H9 (cell line): Measurements from ENCODE around the gene NEK6. TPM values are rescaled to one million over a fixed set of nuclear protein-coding genes. Genes with fewer than 3 reads are reported as not detected.

Experiments
- DNase-seq: peaks from one replicate; pipeline ENCODE4 v3.0.0-alpha.2; 2017
- H2AFZ ChIP-seq: one replicate; pipeline ENCODE4 v1.6.1; 2013; ENCODE audit warnings: mild to moderate bottlenecking, low read length, control low read depth, moderate library complexity
- H2AK5ac ChIP-seq: 2 replicates; pipeline ENCODE4 v1.6.1; 2013; ENCODE audit warnings: low read length, control low read depth, mixed read lengths; ENCODE audit not compliant: insufficient read length
- H2BK120ac ChIP-seq: one replicate; pipeline ENCODE4 v1.6.1; 2013; ENCODE audit warnings: low read depth, mild to moderate bottlenecking, low read length, control low read depth, inconsistent platforms; ENCODE audit not compliant: poor library complexity, severe bottlenecking
- H2BK12ac ChIP-seq: 2 replicates; pipeline ENCODE4 v1.6.1; 2013; ENCODE audit warnings: low read length, control low read depth, mixed read lengths, low read depth; ENCODE audit not compliant: insufficient read length
- H2BK15ac ChIP-seq: 2 replicates; pipeline ENCODE4 v1.6.1; 2013; ENCODE audit warnings: low read depth, low read length, control low read depth
- H2BK20ac ChIP-seq: one replicate; pipeline ENCODE4 v1.6.1; 2013; ENCODE audit warnings: low read depth, mild to moderate bottlenecking, low read length, control low read depth, inconsistent platforms; ENCODE audit not compliant: poor library complexity, severe bottlenecking
- H2BK5ac ChIP-seq: 2 replicates; pipeline ENCODE4 v1.6.1; 2013; ENCODE audit warnings: low read length, control low read depth, mixed read lengths; ENCODE audit not compliant: insufficient read length
- H3K14ac ChIP-seq: 2 replicates; pipeline ENCODE4 v1.6.1; 2013; ENCODE audit warnings: low read length, control low read depth; ENCODE audit not compliant: insufficient read depth
- H3K18ac ChIP-seq: 2 replicates; pipeline ENCODE4 v1.6.1; 2013; ENCODE audit warnings: low read depth, mild to moderate bottlenecking, mixed read lengths, low read length, control low read depth; ENCODE audit not compliant: insufficient read length
- H3K23ac ChIP-seq: 2 replicates; pipeline ENCODE4 v1.6.1; 2013; ENCODE audit warnings: low read length, control low read depth, mixed read lengths, low read depth; ENCODE audit not compliant: insufficient read length
- H3K23me2 ChIP-seq: 2 replicates; pipeline ENCODE4 v1.6.1; 2013; ENCODE audit warnings: low read depth, mild to moderate bottlenecking, mixed read lengths, low read length, control low read depth; ENCODE audit not compliant: insufficient read length, poor library complexity, severe bottlenecking
- H3K27ac ChIP-seq: 2 replicates; pipeline ENCODE4 v1.5.1; 2013; ENCODE audit warnings: low read length, control low read depth, mixed read lengths, low read depth; ENCODE audit not compliant: insufficient read length
- H3K27me3 ChIP-seq: 2 replicates; pipeline ENCODE4 v1.6.1; 2013; ENCODE audit warnings: low read length, control low read depth, inconsistent platforms; ENCODE audit not compliant: insufficient read depth
- H3K4ac ChIP-seq: 2 replicates; pipeline ENCODE4 v1.6.1; 2013; ENCODE audit warnings: low read depth, mild to moderate bottlenecking, control low read depth, inconsistent platforms, low read length, moderate library complexity
- H3K4me1 ChIP-seq: 2 replicates; pipeline ENCODE4 v1.6.1; 2013; ENCODE audit warnings: low read length, control low read depth, inconsistent platforms; ENCODE audit not compliant: insufficient read depth
- H3K4me2 ChIP-seq: 2 replicates; pipeline ENCODE4 v1.6.1; 2013; ENCODE audit warnings: low read length, control low read depth, mixed read lengths; ENCODE audit not compliant: insufficient read length, insufficient read depth
- H3K56ac ChIP-seq: 2 replicates; pipeline ENCODE4 v1.6.1; 2013; ENCODE audit warnings: low read depth, mild to moderate bottlenecking, mixed read lengths, low read length, control low read depth; ENCODE audit not compliant: insufficient read length
- H3K79me1 ChIP-seq: 2 replicates; pipeline ENCODE4 v1.6.1; 2013; ENCODE audit warnings: low read depth, mild to moderate bottlenecking, moderate library complexity, low read length, control low read depth, inconsistent platforms; ENCODE audit not compliant: insufficient read depth, poor library complexity, severe bottlenecking
- H3K79me2 ChIP-seq: 2 replicates; pipeline ENCODE4 v1.6.1; 2013; ENCODE audit warnings: low read length, control low read depth, inconsistent platforms; ENCODE audit not compliant: insufficient read depth
- H3K9ac ChIP-seq: 2 replicates; pipeline ENCODE4 v1.6.1; 2013; ENCODE audit warnings: low read length, control low read depth, mixed read lengths; ENCODE audit not compliant: insufficient read length; ENCODE audit errors: extremely low read depth
- H3K9me3 ChIP-seq: one replicate; pipeline ENCODE4 v1.6.1; 2013; ENCODE audit warnings: low read depth, low read length, inconsistent platforms; ENCODE audit not compliant: control insufficient read depth
- H3T11ph ChIP-seq: one replicate; pipeline ENCODE4 v1.6.1; 2013; ENCODE audit warnings: mild to moderate bottlenecking, low read length, control low read depth, inconsistent platforms
- H4K20me1 ChIP-seq: one replicate; pipeline ENCODE4 v1.6.1; 2013; ENCODE audit not compliant: control insufficient read depth, insufficient read length, insufficient read depth
- H4K5ac ChIP-seq: 2 replicates; pipeline ENCODE4 v1.6.1; 2013; ENCODE audit warnings: low read depth, mild to moderate bottlenecking, mixed read lengths, low read length, control low read depth; ENCODE audit not compliant: insufficient read length
- H4K8ac ChIP-seq: replicated peaks from 2 replicates; pipeline ENCODE4 v1.6.1; 2013; ENCODE audit warnings: low read length, control low read depth, mixed read lengths, low read depth; ENCODE audit not compliant: insufficient read length
- H4K91ac ChIP-seq: 2 replicates; pipeline ENCODE4 v1.6.1; 2013; ENCODE audit warnings: low read depth, mild to moderate bottlenecking, moderate library complexity, mixed read lengths, low read length, control low read depth; ENCODE audit not compliant: insufficient read length
- H3K27ac Mint-ChIP-seq, 3 experiments: 2 replicates in 2 of 3; 3 replicates in 1 of 3; pipeline ENCODE4 v1.8.0; 2020 to 2021; ENCODE audit warnings: mixed read lengths in 3 of 3, mild to moderate bottlenecking in 1 of 3, moderate library complexity in 1 of 3
- H3K27me3 Mint-ChIP-seq: 2 replicates; pipeline ENCODE4 v1.8.0; 2021; ENCODE audit warnings: low read depth, mild to moderate bottlenecking, moderate library complexity, mixed read lengths
- H3K36me3 Mint-ChIP-seq, 3 experiments: 2 replicates in 2 of 3; 3 replicates in 1 of 3; pipeline ENCODE4 v1.8.0; 2020 to 2021; ENCODE audit warnings: low read depth in 3 of 3, mixed read lengths in 3 of 3; ENCODE audit not compliant: insufficient read depth in 1 of 3
- H3K4me1 Mint-ChIP-seq, 2 experiments: 2 replicates each; pipeline ENCODE4 v1.8.0; 2020; ENCODE audit warnings: mixed read lengths in 2 of 2
- H3K4me3 Mint-ChIP-seq, 2 experiments: 2 replicates in 1 of 2; 3 replicates in 1 of 2; pipeline ENCODE4 v1.8.0; 2020 to 2021; ENCODE audit warnings: mild to moderate bottlenecking in 2 of 2, mixed read lengths in 2 of 2, moderate library complexity in 1 of 2
- H3K9me3 Mint-ChIP-seq, 2 experiments: 2 replicates in 1 of 2; 3 replicates in 1 of 2; pipeline ENCODE4 v1.8.0; 2020; ENCODE audit warnings: mild to moderate bottlenecking in 2 of 2, mixed read lengths in 2 of 2, moderate library complexity in 1 of 2
- CTCF ChIP-seq: fragments of 200-600 bp; sonication (generic); conservative IDR thresholded peaks from 3 replicates; pipeline ENCODE4 v1.8.0; 2021; ENCODE audit warnings: antibody characterized with exemption, mild to moderate bottlenecking
- WGBS: extraction: QIAGEN DNeasy Blood & Tissue Kit; methylation state at CpG from one replicate; pipeline ENCODE4 v1.1.7; 2013; ENCODE audit warnings: missing lambda C conversion rate, low lambda C conversion rate, mixed read lengths; ENCODE audit not compliant: insufficient read length; ENCODE audit errors: extremely low coverage; 5-methylcytosine and 5-hydroxymethylcytosine counted together
- total RNA-seq: library from RNA; stranded (reverse); gene quantifications from 2 replicates; pipeline ENCODE4 v1.2.1, GENCODE V29; 2021

The NEK6 gene
- total RNA-seq, 1 experiment from 2014 or later: 14.3 TPM

DNA sequence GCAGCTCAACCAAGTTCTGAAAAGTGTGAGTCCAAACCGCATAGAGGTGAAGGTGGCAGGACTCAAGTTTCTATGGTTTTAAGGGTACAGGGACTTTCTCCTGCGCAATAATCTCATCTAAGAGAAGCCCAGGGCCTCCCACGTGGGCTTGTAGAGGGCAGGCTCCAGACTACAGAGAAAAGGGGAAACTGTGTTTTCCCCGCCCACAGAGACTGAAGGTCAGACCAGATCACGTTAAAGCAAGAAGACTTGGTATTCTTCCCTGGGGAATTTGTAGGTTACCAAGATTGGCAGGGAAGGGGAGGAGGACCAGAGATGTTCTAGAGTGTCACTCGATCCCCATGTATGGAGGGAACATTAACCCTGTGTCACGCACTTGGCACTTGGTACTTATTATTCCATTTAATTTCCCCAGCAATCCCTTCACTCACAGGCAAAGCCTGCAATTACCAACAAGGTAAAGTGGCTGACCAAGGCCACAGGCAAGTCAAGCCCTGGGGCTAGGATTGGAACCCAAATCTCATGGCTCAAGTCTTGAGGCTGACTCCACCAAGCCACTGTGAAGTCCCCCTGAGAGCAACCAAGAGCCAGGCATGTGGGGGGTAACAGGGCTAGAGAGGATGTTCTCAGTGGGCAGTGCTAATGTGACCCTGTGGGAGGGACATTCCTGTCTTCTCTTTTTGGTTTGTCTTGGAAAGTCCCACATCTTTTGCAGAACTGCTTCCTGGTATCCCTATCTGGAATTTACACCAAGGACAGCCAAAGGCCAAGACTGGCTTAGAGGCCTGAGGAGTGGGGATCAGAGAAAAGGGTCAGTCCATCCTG, 18.3 kb upstream of the NEK6 start:
- Histone ChIP-seq H4K91ac (no peak overlapping the region), H4K5ac (no peak overlapping the region), H3T11ph (no peak overlapping the region), H3K79me1 (no peaks in the 10 kb centered on the region), H3K14ac (no peak overlapping the region), H2BK5ac (no peak overlapping the region), H3K4me2 (no peak overlapping the region), H2BK120ac (no peak overlapping the region), H3K27ac (no peak overlapping the region), H4K20me1 (no peaks in the 10 kb centered on the region), H3K4me1 (no peaks in the 10 kb centered on the region; the same call in 1 of the 2 replicates), H3K4ac (no peak overlapping the region), H3K56ac (no peak overlapping the region), H3K79me2 (no peaks in the 10 kb centered on the region), H3K9ac (no peak overlapping the region), H2BK15ac (no peak overlapping the region), H3K27me3 (no peaks in the 10 kb centered on the region), H3K9me3 (no peaks in the 10 kb centered on the region), H3K23me2 (no peaks in the 10 kb centered on the region), H2BK20ac (no peak overlapping the region), H2AFZ (no peak overlapping the region), H3K18ac (no peak overlapping the region), H3K23ac (no peak overlapping the region), H2AK5ac (no peak overlapping the region), H2BK12ac (no peak overlapping the region), H4K8ac (no peak overlapping the region)
- Mint-ChIP-seq H3K27me3 (peaks cover 2% of the 10 kb centered on the region), H3K9me3 (no peaks in the 10 kb centered on the region), H3K4me3 (no peak overlapping the region), H3K36me3 (no peaks in the 10 kb centered on the region), H3K27ac (no peak overlapping the region), H3K4me1 (peaks cover 14 to 16% of the 10 kb centered on the region in 2 experiments)
- no peak for TF ChIP-seq CTCF
- no CpG with 5 or more reads among the region's 7 CpGs for WGBS
- DNase-seq: no peak
